CD8-positive, alpha-beta memory T cell (primary cell): ENCODE results near the gene MRPS18A. TPM values are rescaled to one million over a fixed set of nuclear protein-coding genes. Genes with fewer than 3 reads are reported as not detected.

Source experiments
- CTCF ChIA-PET: fragments of 350-600 bp; sonication (Branson Sonifier 250); formaldehyde crosslinking; loops from one replicate; lab custom pipeline; 2021; ENCODE audit warnings: antibody characterized with exemption; lab: Charles Lee
- POLR2A ChIA-PET: fragments of 350-600 bp; sonication (Branson Sonifier 250); formaldehyde crosslinking; loops from one replicate; lab custom pipeline; 2021; ENCODE audit warnings: antibody characterized with exemption; lab: Charles Lee
- DNase-seq, 5 donors: peaks; one replicate each; pipeline versions ENCODE4 v3.0.0 to v3.0.0-alpha.2; 2020 to 2022; ENCODE audit warnings: mixed read lengths in 1 of 5
- H3K27ac ChIP-seq: one replicate; pipeline ENCODE4 v1.7.0; 2013; ENCODE audit warnings: low read depth, mild to moderate bottlenecking, low read length, moderate library complexity
- H3K27me3 ChIP-seq: 2 replicates; pipeline ENCODE4 v1.7.0; 2013; ENCODE audit warnings: low read length, mild to moderate bottlenecking; ENCODE audit not compliant: insufficient read depth, poor library complexity, severe bottlenecking
- H3K36me3 ChIP-seq: 2 replicates; pipeline ENCODE4 v1.7.0; 2013; ENCODE audit warnings: mild to moderate bottlenecking, low read length, moderate library complexity; ENCODE audit not compliant: insufficient read depth
- H3K4me1 ChIP-seq: 2 replicates; pipeline ENCODE4 v1.7.0; 2013; ENCODE audit warnings: mild to moderate bottlenecking, low read length, moderate library complexity; ENCODE audit not compliant: insufficient read depth
- H3K4me3 ChIP-seq: 2 replicates; pipeline ENCODE4 v1.7.0; 2013; ENCODE audit warnings: mild to moderate bottlenecking, low read length
- H3K9me3 ChIP-seq: 2 replicates; pipeline ENCODE4 v1.7.0; 2013; ENCODE audit warnings: mild to moderate bottlenecking, low read length
- H3K27ac Mint-ChIP-seq, 8 donors: one replicate each; pipeline ENCODE4 v1.8.0; 2020 to 2021; ENCODE audit warnings: mixed read lengths in 8 of 8, mild to moderate bottlenecking in 6 of 8, inconsistent platforms in 3 of 8, moderate library complexity in 3 of 8
- H3K27me3 Mint-ChIP-seq, 2 donors: one replicate each; pipeline ENCODE4 v1.8.0; 2020 to 2021; ENCODE audit warnings: mixed read lengths in 2 of 2, mild to moderate bottlenecking in 1 of 2, moderate library complexity in 1 of 2
- H3K36me3 Mint-ChIP-seq, 3 donors: one replicate each; pipeline ENCODE4 v1.8.0; 2020 to 2021; ENCODE audit warnings: mixed read lengths in 3 of 3, inconsistent platforms in 1 of 3, mild to moderate bottlenecking in 1 of 3
- H3K4me1 Mint-ChIP-seq, 3 donors: one replicate each; pipeline ENCODE4 v1.8.0; 2020 to 2021; ENCODE audit warnings: mixed read lengths in 3 of 3, inconsistent platforms in 1 of 3, mild to moderate bottlenecking in 1 of 3
- H3K4me3 Mint-ChIP-seq, 7 donors: one replicate each; pipeline ENCODE4 v1.8.0; 2020 to 2021; ENCODE audit warnings: mixed read lengths in 7 of 7, mild to moderate bottlenecking in 6 of 7, moderate library complexity in 4 of 7, inconsistent platforms in 2 of 7
- H3K9me3 Mint-ChIP-seq, 5 donors: one replicate each; pipeline ENCODE4 v1.8.0; 2020 to 2022; ENCODE audit warnings: mixed read lengths in 5 of 5, mild to moderate bottlenecking in 3 of 5, moderate library complexity in 2 of 5, inconsistent platforms in 1 of 5
- polyA plus RNA-seq: library from polyadenylated mRNA; unstranded; fragments of 300-500 nt; fragmentation: Illumina TruSeq; gene quantifications from one replicate; pipeline ENCODE4 v1.2.3, GENCODE V29; 2021
- total RNA-seq, 2 experiments: library from RNA; stranded (reverse); gene quantifications; one replicate each; pipeline ENCODE4 v1.2.3, GENCODE V29; 2021

Gene MRPS18A
- total and polyA plus RNA-seq, 3 experiments from 2014 or later = 60.4 to 65.2 (median 60.6) TPM

DNA sequence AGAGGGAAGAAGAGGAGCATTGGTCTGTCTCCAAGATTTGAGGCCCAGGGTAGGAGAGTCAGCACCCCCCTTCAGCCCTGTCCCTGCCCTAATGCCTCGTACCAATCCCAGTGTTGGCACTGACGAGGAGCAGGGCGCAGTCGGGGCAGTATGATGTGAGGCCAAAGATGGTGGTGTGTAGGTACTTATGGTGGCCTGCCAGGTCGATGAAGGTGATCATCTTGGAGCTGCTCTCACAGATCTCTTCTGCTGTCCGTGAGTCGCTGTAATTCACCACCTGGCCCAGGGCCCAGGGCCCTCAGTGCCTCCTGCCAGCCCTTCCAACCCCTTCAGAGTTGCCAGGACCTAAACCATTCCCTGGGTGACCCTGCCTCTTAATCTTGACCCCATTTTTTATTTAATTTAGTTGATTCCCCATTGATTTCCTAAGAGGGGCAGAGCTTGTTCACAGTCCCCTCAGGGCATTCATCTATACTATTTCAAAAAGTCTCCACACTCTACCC is 62.8 kb downstream of the MRPS18A start:
- H3K9me3 ChIP-seq = no peaks in the 10 kb centered on the region
- no peaks in the 10 kb centered on the region for H3K9me3 Mint-ChIP-seq
- no peak for DNase-seq
- no peaks in the 10 kb centered on the region for H3K27me3 Mint-ChIP-seq
- no peaks in the 10 kb centered on the region for H3K27me3 ChIP-seq
- H3K4me3 Mint-ChIP-seq = no peak overlapping the region
- no peak overlapping the region for H3K4me3 ChIP-seq
- H3K36me3 Mint-ChIP-seq = peaks cover 0 to 80% (median 3%) of the 10 kb centered on the region in 3 donors
- peaks cover 29 to 35% (median 32%) of the 10 kb centered on the region in 3 donors for H3K4me1 Mint-ChIP-seq
- peak overlapping the region in 2 of 8 donors; percentile 55 to 60 for H3K27ac Mint-ChIP-seq
- CTCF ChIA-PET = no interaction called here
- peaks cover 6% of the 10 kb centered on the region for H3K4me1 ChIP-seq
- peaks cover 27% of the 10 kb centered on the region for H3K36me3 ChIP-seq
- H3K27ac ChIP-seq = no peak overlapping the region
- POLR2A ChIA-PET = no interaction called here

DNA sequence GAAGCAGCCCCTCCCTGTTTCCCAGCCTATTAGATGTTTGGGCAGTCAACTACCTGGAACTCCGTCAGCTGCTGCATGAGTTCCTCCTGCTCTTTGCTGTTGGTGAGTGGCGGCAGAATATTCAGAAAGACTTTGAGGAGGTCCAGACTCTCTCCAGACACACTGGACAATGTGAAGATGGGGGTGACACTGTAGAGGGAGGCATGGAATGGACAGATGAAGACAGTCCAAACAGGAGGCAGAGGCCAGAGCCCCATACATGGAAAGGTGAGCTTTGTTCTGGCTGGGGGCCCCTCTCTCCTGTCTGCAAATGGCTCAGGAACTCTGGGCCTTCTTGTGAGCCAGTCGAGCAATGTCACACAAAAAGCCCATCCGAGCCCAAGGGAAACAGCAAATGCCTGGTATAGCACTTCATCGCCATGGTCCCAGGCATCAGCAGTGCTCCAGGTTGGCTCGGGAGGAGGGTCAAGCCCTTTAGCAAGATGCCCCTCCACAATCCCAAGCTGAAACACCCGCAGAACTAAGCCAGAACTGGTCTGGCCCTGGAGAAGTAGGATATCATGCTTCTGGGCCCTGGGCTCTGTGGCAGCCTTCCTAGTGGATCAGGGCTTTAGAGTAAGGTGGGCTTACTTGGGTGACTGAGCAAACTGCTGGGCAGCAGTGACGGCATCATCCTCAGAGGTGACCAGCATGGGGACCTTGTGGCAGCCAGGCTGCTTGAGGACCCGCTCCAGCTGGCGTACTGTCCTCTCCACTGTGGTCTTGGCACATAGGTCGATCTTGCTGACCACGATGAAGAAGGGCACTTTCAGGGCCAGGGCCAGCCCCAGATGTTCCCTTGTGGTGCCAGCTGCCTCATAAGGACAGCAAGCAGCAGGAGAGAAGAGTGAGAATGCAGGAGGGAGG is 63.5 kb downstream of the MRPS18A start:
- H3K9me3 ChIP-seq = no peaks in the 10 kb centered on the region
- no peaks in the 10 kb centered on the region for H3K9me3 Mint-ChIP-seq
- H3K4me3 Mint-ChIP-seq = peak overlapping the region in 1 of 7 donors; percentile 36
- ChIA-PET POLR2A (no interaction called here), CTCF (interaction anchor here (2.0 kb wide), 1 partner anchor 21 kb away, joined by 4 read pairs; no protein-coding TSS in a partner anchor)
- H3K27me3 Mint-ChIP-seq = no peaks in the 10 kb centered on the region
- peaks cover 26 to 36% (median 36%) of the 10 kb centered on the region in 3 donors for H3K4me1 Mint-ChIP-seq
- no peaks in the 10 kb centered on the region for H3K27me3 ChIP-seq
- peaks cover 27% of the 10 kb centered on the region for H3K36me3 ChIP-seq
- peak overlapping the region in 2 of 8 donors; percentile 54 to 60 for H3K27ac Mint-ChIP-seq
- H3K27ac ChIP-seq = no peak overlapping the region
- H3K4me3 ChIP-seq = no peak overlapping the region
- no peak for DNase-seq
- H3K4me1 ChIP-seq = peaks cover 6% of the 10 kb centered on the region
- peaks cover 0 to 81% (median 3%) of the 10 kb centered on the region in 3 donors for H3K36me3 Mint-ChIP-seq

DNA sequence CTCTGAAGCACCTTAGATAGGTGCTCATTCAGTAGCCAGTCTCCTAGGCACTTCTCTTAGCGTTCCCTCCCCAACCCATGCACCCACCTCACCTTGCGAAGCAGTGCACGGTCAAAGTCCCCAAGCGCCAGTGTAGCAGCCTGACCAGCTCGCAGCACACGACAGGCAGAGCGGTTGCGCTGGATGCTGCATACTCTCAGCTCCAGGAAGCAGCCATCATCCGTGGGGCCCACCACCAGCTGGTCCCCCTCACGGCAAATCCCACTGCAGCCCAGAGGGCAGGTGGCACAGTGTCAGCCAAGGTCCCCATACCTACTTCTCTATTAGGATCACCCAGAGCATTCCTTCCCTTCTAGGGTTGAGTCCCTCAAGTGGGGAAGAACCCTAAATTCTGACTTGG is 65.0 kb downstream of the MRPS18A start:
- ChIA-PET POLR2A (interaction anchor here (0.7 kb wide), 1 partner anchor 11 kb away, joined by 4 read pairs; no protein-coding TSS in a partner anchor), CTCF (interaction anchor here (2.0 kb wide), 1 partner anchor 20 kb away, joined by 4 read pairs; no protein-coding TSS in a partner anchor)
- Mint-ChIP-seq H3K4me1 (peaks cover 14 to 24% (median 22%) of the 10 kb centered on the region in 3 donors), H3K27ac (peak overlapping the region in 1 of 8 donors; percentile 77), H3K9me3 (no peaks in the 10 kb centered on the region), H3K36me3 (peaks cover 0 to 75% (median 2%) of the 10 kb centered on the region in 3 donors), H3K4me3 (no peak overlapping the region), H3K27me3 (no peaks in the 10 kb centered on the region)
- Histone ChIP-seq H3K27ac (no peak overlapping the region), H3K9me3 (no peaks in the 10 kb centered on the region), H3K4me1 (peaks cover 3% of the 10 kb centered on the region), H3K4me3 (no peak overlapping the region), H3K27me3 (no peaks in the 10 kb centered on the region), H3K36me3 (peaks cover 27% of the 10 kb centered on the region)
- DNase-seq = no peak

DNA sequence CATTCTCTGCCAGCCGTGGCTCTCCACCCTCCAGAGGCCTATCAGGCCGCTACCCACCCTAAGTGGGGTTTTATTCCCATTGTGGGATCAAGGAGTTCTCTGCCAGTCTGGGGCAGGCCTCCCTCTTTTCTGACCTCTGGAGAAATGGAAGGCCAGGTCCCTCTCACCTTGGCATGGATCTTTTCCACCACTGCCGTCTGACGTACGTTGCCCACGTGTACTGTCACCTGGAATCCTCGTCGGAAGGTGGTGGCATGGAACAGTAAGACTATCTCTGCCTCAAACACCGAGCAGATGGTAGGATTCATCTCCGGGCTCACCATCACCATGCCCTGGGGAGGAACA is 65.8 kb downstream of the MRPS18A start:
- CTCF ChIA-PET = interaction anchor here (2.0 kb wide), 1 partner anchor 19 kb away, joined by 4 read pairs; no protein-coding TSS in a partner anchor
- POLR2A ChIA-PET = no interaction called here
- H3K4me1 ChIP-seq = no peaks in the 10 kb centered on the region
- H3K27me3 Mint-ChIP-seq = no peaks in the 10 kb centered on the region
- peaks cover 0 to 72% (median 2%) of the 10 kb centered on the region in 3 donors for H3K36me3 Mint-ChIP-seq
- H3K27ac ChIP-seq = no peak overlapping the region
- no peak overlapping the region for H3K4me3 Mint-ChIP-seq
- H3K9me3 Mint-ChIP-seq = no peaks in the 10 kb centered on the region
- H3K27ac Mint-ChIP-seq = peak overlapping the region in 3 of 8 donors; percentile 1 to 6 (median 5)
- no peaks in the 10 kb centered on the region for H3K9me3 ChIP-seq
- H3K27me3 ChIP-seq = no peaks in the 10 kb centered on the region
- no peak overlapping the region for H3K4me3 ChIP-seq
- no peak for DNase-seq
- H3K4me1 Mint-ChIP-seq = peaks cover 7 to 16% (median 15%) of the 10 kb centered on the region in 3 donors
- peaks cover 27% of the 10 kb centered on the region for H3K36me3 ChIP-seq

Other genes starting within 250 kb of the MRPS18A start
- gene DLK2, start 232.2 kb downstream of the MRPS18A start, total RNA-seq = 1 to 10 TPM; 1.9 TPM
- 1.4 TPM for gene DLK2, start 232.2 kb downstream of the MRPS18A start, polyA plus RNA-seq
- gene TJAP1, start 210.2 kb downstream of the MRPS18A start, total RNA-seq = 10 to 100 TPM; 48.8 to 49.1 TPM
- gene TJAP1, start 210.2 kb downstream of the MRPS18A start, polyA plus RNA-seq = 11.8 TPM
- gene LRRC73, start 177.4 kb downstream of the MRPS18A start, total RNA-seq = under 1 TPM; 0.11 to 0.13 TPM
- not detected for gene LRRC73, start 177.4 kb downstream of the MRPS18A start, polyA plus RNA-seq
- gene YIPF3, start 170.9 kb downstream of the MRPS18A start, total RNA-seq = 10 to 100 TPM; 48.9 to 49.1 TPM
- 86.5 TPM for gene YIPF3, start 170.9 kb downstream of the MRPS18A start, polyA plus RNA-seq
- gene POLR1C, start 170.7 kb downstream of the MRPS18A start, total RNA-seq = 100 to 1,000 TPM; 122 to 124 TPM
- 19.6 TPM for gene POLR1C, start 170.7 kb downstream of the MRPS18A start, polyA plus RNA-seq
- 100 to 1,000 TPM in 1 of 2 experiments, 10 to 100 TPM in 1; 98.0 to 116 TPM for gene XPO5, start 111.8 kb downstream of the MRPS18A start, total RNA-seq
- gene XPO5, start 111.8 kb downstream of the MRPS18A start, polyA plus RNA-seq = 15.3 TPM
- 10 to 100 TPM; 33.8 to 38.6 TPM for gene POLH, start 111.6 kb downstream of the MRPS18A start, total RNA-seq
- 15.6 TPM for gene POLH, start 111.6 kb downstream of the MRPS18A start, polyA plus RNA-seq
- gene GTPBP2, start 58.5 kb downstream of the MRPS18A start, total RNA-seq = 10 to 100 TPM; 44.2 to 45.4 TPM
- 3.9 TPM for gene GTPBP2, start 58.5 kb downstream of the MRPS18A start, polyA plus RNA-seq
- 10 to 100 TPM; 27.6 to 27.7 TPM for gene MAD2L1BP, start 52.0 kb downstream of the MRPS18A start, total RNA-seq
- gene MAD2L1BP, start 52.0 kb downstream of the MRPS18A start, polyA plus RNA-seq = 16.0 TPM
- not detected for gene RSPH9, start 42.8 kb downstream of the MRPS18A start, total RNA-seq
- gene RSPH9, start 42.8 kb downstream of the MRPS18A start, polyA plus RNA-seq = 1.3 TPM
- gene VEGFA, start 82.4 kb upstream of the MRPS18A start, total RNA-seq = 10 to 100 TPM; 16.4 to 17.5 TPM
- gene VEGFA, start 82.4 kb upstream of the MRPS18A start, polyA plus RNA-seq = not detected